GM19025 (cell line): Measurements from ENCODE around the gene CEP350.

Experiments
- ATAC-seq: cut with Tn5 transposase; IDR thresholded peaks from one replicate; pipeline ENCODE4 v1.9.1; 2021; ENCODE audit warnings: mild to moderate bottlenecking, low read depth, moderate library complexity; ENCODE audit not compliant: unreplicated experiment

The CEP350 gene

GRCh38 chr1:180046674-180047073 lies 92.1 kb downstream of the CEP350 start:
- ATAC-seq: no peak

- no peak for ATAC-seq
These were observed 99.3 kb downstream of the CEP350 start for GRCh38 chr1:180053594-180054567.

- ATAC-seq: no peak
These were observed 103.3 kb downstream of the CEP350 start for GRCh38 chr1:180057883-180058396.

GRCh38 chr1:180061019-180061418 lies 106.4 kb downstream of the CEP350 start:
- ATAC-seq: no peak

- no peak for ATAC-seq
These were observed 107.9 kb downstream of the CEP350 start for GRCh38 chr1:180062452-180062971.

- no peak for ATAC-seq
These were observed 110.8 kb downstream of the CEP350 start for GRCh38 chr1:180065408-180065807.

- ATAC-seq: no peak
These were observed 111.5 kb downstream of the CEP350 start for GRCh38 chr1:180066150-180066549.

GRCh38 chr1:180070286-180070685 lies 115.7 kb downstream of the CEP350 start:
- ATAC-seq: no peak

GRCh38 chr1:180071759-180072158 lies 117.1 kb downstream of the CEP350 start:
- ATAC-seq: no peak

- no peak for ATAC-seq
These were observed 125.8 kb downstream of the CEP350 start for GRCh38 chr1:180080439-180080838.

- ATAC-seq: no peak
These were observed 126.9 kb downstream of the CEP350 start for GRCh38 chr1:180081474-180081873.

GRCh38 chr1:180083164-180083563 lies 128.6 kb downstream of the CEP350 start:
- no peak for ATAC-seq

- no peak for ATAC-seq
These were observed 130.3 kb downstream of the CEP350 start for GRCh38 chr1:180084867-180085266.

- no peak for ATAC-seq
These were observed 130.7 kb downstream of the CEP350 start for GRCh38 chr1:180085331-180085730.

GRCh38 chr1:180092931-180093650 lies 138.5 kb downstream of the CEP350 start:
- no peak for ATAC-seq

- no peak for ATAC-seq
These were observed 140.2 kb downstream of the CEP350 start for GRCh38 chr1:180094705-180095295.

- no peak for ATAC-seq
These were observed 142.1 kb downstream of the CEP350 start for GRCh38 chr1:180096584-180097325.

GRCh38 chr1:180097326-180097605 lies 142.7 kb downstream of the CEP350 start:
- ATAC-seq: no peak

- ATAC-seq: no peak
These were observed 146.8 kb downstream of the CEP350 start for GRCh38 chr1:180101411-180101810.

GRCh38 chr1:180103819-180104218 lies 149.2 kb downstream of the CEP350 start:
- no peak for ATAC-seq
